Activated T-cell treated with anti-CD3 and anti-CD28 coated beads, Interleukin-2, amount 50 U/mL, for 4 hours (primary cell): ENCODE results near the gene RALGPS1. TPM values are rescaled to one million over a fixed set of nuclear protein-coding genes. Genes with fewer than 3 reads are reported as not detected.

Experiments
- ATAC-seq, 2 donors: fragments of 200-7000 bp; cut with Tn5 transposase; one replicate each; pipeline ENCODE4 v1.10.0; 2021
- DNase-seq: peaks from one replicate; pipeline ENCODE4 v3.0.0-alpha.2; 2020
- H3K27me3 Mint-ChIP-seq: one replicate; pipeline ENCODE4 v1.8.0; 2021; ENCODE audit warnings: low read depth, mixed read lengths
- H3K36me3 Mint-ChIP-seq: one replicate; pipeline ENCODE4 v1.8.0; 2022; ENCODE audit warnings: mixed read lengths; ENCODE audit not compliant: insufficient read depth
- H3K4me1 Mint-ChIP-seq: one replicate; pipeline ENCODE4 v1.8.0; 2021; ENCODE audit warnings: low read depth, mixed read lengths
- H3K4me3 Mint-ChIP-seq: one replicate; pipeline ENCODE4 v1.8.0; 2021; ENCODE audit warnings: mild to moderate bottlenecking, moderate library complexity, mixed read lengths
- H3K9me3 Mint-ChIP-seq: one replicate; pipeline ENCODE4 v1.8.0; 2021; ENCODE audit warnings: mixed read lengths
- total RNA-seq, 3 donors: library from RNA; stranded (reverse); gene quantifications; one replicate each; pipeline ENCODE4 v1.2.1, GENCODE V29; 2021

The RALGPS1 gene
- total RNA-seq, 3 donors from 2014 or later: 0.51 to 1.2 (median 1.1) TPM

DNA sequence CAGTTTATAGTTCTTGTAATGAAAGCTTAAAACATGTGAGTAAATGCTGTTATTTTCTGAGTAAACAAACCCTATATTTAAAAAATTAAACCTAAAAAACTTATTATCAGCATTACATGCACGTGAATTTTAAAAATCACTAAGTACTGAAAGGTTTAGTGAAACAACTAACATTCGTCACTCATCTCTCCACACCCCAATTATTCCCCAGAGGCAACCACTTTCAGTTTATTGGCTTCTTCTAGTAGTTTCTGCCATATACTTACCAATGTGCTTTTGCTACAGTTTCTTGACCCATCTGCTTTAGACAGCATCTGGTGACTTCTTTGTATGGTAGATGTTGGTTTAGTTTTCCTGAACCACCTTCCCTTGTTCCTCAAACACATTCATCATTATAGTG is 149.8 kb downstream of the RALGPS1 start:
- ATAC-seq (no peak), DNase-seq (no peak)
- no peaks in the 10 kb centered on the region for H3K9me3 Mint-ChIP-seq
- H3K4me3 Mint-ChIP-seq: no peak overlapping the region
- no peaks in the 10 kb centered on the region for H3K4me1 Mint-ChIP-seq
- H3K27me3 Mint-ChIP-seq: no peaks in the 10 kb centered on the region
- peaks cover 6% of the 10 kb centered on the region for H3K36me3 Mint-ChIP-seq

DNA sequence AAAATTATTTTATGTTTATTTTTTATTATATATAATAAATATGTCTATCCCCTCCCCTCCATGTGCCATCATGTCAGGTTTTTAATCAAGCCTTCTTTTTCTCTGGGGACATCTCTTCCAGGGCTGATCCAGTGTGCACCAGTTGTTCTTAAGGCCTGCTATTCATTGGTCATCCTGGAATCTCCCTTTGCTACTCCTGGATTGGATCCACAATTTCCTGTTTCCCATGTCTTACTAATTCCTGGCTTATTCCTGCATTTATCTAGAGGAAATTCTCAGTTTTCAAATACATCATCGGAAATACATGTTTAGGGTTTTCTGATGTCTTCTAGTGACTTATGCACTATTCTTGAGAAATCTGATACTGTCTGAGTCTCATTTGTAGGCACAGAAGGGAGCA is 151.0 kb downstream of the RALGPS1 start:
- DNase-seq: no peak
- Mint-ChIP-seq H3K9me3 (no peaks in the 10 kb centered on the region), H3K36me3 (peaks cover 6% of the 10 kb centered on the region), H3K27me3 (no peaks in the 10 kb centered on the region), H3K4me3 (no peak overlapping the region), H3K4me1 (no peaks in the 10 kb centered on the region)
- no peak for ATAC-seq

DNA sequence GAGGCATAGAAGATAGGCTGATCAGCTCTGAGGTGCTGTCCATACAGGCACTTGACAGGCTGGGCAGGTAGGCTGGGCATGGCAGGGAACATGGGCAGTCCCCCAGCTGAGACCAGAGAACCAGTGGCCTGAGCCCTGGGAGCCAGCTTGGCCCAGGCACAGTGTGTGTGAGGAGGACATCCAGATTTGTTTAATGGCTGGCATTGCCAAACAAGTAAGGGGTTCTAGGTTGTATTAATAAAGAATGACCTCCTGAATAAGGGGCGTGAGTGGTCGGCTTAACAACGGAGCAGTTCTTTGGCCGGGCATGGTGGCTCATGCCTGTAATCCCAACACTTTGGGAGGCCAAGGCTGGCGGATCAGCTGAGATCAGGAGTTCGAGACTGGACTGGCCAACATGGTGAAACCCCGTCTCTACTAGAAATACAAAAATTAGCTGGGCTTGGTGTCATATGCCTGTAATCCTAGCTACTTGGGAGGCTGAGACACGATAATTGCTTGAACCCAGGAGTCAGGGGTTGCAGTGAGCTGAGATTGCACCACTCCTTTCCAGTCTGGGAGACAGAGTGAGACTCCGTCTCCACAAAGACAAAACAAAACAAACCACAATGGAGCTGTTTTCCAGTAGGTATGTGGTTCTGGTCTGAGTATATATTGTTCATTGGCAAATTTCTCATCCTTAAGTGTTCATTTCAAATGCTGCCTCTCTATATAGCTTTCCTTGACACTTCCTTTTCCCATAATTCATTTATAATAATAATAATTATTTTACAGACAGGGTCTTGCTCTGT is 151.7 kb downstream of the RALGPS1 start:
- H3K9me3 Mint-ChIP-seq: no peaks in the 10 kb centered on the region
- ATAC-seq (no peak), DNase-seq (no peak)
- H3K4me3 Mint-ChIP-seq: no peak overlapping the region
- H3K27me3 Mint-ChIP-seq: no peaks in the 10 kb centered on the region
- H3K36me3 Mint-ChIP-seq: peaks cover 9% of the 10 kb centered on the region
- no peaks in the 10 kb centered on the region for H3K4me1 Mint-ChIP-seq

DNA sequence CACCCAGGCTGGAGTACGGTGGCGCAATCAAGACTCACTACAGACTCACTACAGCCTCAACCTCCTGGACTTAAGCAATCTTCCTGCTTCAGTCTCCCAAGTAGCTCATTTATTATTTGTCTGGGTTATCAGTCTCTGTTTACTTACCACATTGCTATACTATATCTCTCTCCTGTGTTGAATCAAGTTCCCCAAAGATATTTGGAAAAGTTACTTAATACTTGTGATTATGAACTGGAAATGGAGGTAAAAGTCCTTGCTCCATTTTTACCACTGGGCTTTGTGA is 152.2 kb downstream of the RALGPS1 start:
- H3K27me3 Mint-ChIP-seq: no peaks in the 10 kb centered on the region
- DNase-seq (no peak), ATAC-seq (no peak)
- H3K4me1 Mint-ChIP-seq: no peaks in the 10 kb centered on the region
- peaks cover 9% of the 10 kb centered on the region for H3K36me3 Mint-ChIP-seq
- no peak overlapping the region for H3K4me3 Mint-ChIP-seq
- H3K9me3 Mint-ChIP-seq: no peaks in the 10 kb centered on the region

- H3K36me3 Mint-ChIP-seq: peaks cover 14% of the 10 kb centered on the region
- H3K9me3 Mint-ChIP-seq: no peaks in the 10 kb centered on the region
- H3K27me3 Mint-ChIP-seq: no peaks in the 10 kb centered on the region
- ATAC-seq (no peak), DNase-seq (no peak)
- H3K4me3 Mint-ChIP-seq: no peak overlapping the region
- H3K4me1 Mint-ChIP-seq: no peaks in the 10 kb centered on the region
Observed at GRCh38 chr9:127067603-127068220, 153.1 kb downstream of the RALGPS1 start.

DNA sequence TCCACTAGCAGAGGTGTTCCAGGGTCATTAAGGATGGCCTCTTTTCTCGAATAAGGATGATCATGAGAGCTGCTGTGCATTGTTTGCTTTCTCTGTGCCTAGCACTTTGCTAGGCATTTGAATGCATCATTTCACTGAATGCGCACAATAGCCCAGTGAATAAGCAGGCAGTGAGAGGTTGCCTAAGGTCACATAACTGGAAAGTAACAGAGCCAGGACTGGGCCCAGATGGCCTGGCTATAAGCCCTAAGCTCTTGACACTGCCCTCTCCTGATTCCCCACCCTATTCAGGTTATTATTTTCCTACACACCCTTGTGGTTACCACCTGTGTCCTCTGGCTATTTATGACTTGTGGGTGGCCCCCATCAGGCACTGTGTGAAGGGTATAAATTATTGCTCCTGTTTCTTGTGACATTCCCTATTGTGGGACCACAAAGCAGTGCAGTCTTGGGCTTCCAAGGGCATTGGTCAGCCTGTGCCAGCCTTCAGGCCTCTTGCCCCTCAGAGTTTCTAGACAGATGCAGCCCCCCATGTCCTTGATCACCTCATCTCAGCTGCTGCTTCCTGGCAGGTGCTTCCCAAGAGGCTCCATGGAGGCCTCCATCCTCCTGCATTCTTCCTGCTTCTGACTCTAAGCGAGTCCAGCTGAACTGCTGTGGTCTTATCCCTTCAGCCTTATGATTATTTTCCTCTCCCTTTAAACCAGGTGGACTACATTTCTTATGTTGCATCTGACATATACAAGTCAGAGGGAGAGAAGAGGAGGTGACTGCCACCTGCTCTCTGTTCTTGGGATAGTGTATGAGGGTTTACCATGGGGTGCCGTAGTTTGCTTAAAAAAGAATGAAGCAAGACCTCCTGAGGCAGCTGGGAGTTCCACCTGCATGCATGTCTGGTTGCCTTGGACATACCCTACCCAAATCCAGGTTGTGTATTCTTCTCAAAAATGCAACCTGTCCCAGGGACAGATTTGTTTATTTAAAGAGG is 160.3 kb downstream of the RALGPS1 start:
- ATAC-seq (no peak), DNase-seq (no peak)
- H3K4me3 Mint-ChIP-seq: no peak overlapping the region
- H3K4me1 Mint-ChIP-seq: peaks cover 3% of the 10 kb centered on the region
- H3K36me3 Mint-ChIP-seq: peaks cover 25% of the 10 kb centered on the region
- H3K9me3 Mint-ChIP-seq: no peaks in the 10 kb centered on the region
- no peaks in the 10 kb centered on the region for H3K27me3 Mint-ChIP-seq

- Mint-ChIP-seq H3K4me1 (peaks cover 3% of the 10 kb centered on the region), H3K4me3 (no peak overlapping the region), H3K27me3 (no peaks in the 10 kb centered on the region), H3K9me3 (no peaks in the 10 kb centered on the region), H3K36me3 (peaks cover 25% of the 10 kb centered on the region)
- DNase-seq (no peak), ATAC-seq (no peak)
Observed at GRCh38 chr9:127075624-127076372, 161.2 kb downstream of the RALGPS1 start.

DNA sequence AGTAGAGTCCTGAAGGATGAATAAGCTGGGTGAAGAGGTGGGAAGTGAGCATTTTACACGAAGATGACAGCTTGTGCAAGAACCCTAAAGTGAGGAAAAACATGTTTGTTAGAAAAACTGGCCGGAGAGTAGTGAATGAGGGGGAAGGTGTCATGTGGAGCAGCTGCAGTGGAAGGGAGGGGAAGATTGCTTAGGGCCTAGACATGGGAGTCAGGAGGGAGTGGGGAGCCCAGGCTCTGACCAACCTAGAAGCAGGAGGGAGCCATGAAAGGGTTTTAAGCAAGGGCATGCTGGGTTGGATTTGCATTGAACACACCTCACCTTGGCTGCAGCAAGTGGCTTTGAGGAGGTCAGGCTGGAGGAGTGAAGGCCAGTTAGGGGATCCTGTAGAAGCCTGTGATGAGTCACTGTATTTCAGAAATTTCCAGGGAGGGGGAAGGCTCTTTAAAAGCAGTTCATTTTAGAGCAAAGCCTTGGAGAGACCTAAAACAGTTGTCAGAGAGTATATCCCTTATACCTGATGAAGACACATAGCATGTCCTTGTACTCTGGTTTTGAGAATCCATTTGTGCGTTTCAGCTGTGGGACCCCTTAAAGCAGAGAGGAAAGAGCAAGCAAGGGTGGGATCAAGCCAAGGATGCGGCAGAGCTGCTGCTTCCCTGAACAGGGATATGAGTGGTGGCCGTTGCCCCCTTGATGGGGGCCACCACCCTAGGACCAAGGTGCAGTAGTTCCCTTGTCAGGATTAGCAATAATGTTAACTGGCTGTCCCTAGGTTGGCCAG is 162.5 kb downstream of the RALGPS1 start:
- no peak for ATAC-seq
- H3K9me3 Mint-ChIP-seq: no peaks in the 10 kb centered on the region

GRCh38 chr9:127077644-127077946 is 163.0 kb downstream of the RALGPS1 start:
- H3K27me3 Mint-ChIP-seq: no peaks in the 10 kb centered on the region
- H3K9me3 Mint-ChIP-seq: no peaks in the 10 kb centered on the region
- H3K36me3 Mint-ChIP-seq: peaks cover 16% of the 10 kb centered on the region
- peaks cover 3% of the 10 kb centered on the region for H3K4me1 Mint-ChIP-seq
- no peak for DNase-seq
- no peak for ATAC-seq
- no peak overlapping the region for H3K4me3 Mint-ChIP-seq

More for the DNA sequence above, 162.5 kb downstream of the RALGPS1 start:
- H3K4me1 Mint-ChIP-seq: peaks cover 3% of the 10 kb centered on the region
- no peak overlapping the region for H3K4me3 Mint-ChIP-seq
- H3K27me3 Mint-ChIP-seq: no peaks in the 10 kb centered on the region
- DNase-seq: no peak
- peaks cover 19% of the 10 kb centered on the region for H3K36me3 Mint-ChIP-seq

GRCh38 chr9:127078336-127078735 is 163.8 kb downstream of the RALGPS1 start:
- Mint-ChIP-seq H3K36me3 (peaks cover 16% of the 10 kb centered on the region), H3K4me3 (no peak overlapping the region), H3K27me3 (no peaks in the 10 kb centered on the region), H3K9me3 (no peaks in the 10 kb centered on the region), H3K4me1 (peaks cover 3% of the 10 kb centered on the region)
- no peak for ATAC-seq
- DNase-seq: no peak

DNA sequence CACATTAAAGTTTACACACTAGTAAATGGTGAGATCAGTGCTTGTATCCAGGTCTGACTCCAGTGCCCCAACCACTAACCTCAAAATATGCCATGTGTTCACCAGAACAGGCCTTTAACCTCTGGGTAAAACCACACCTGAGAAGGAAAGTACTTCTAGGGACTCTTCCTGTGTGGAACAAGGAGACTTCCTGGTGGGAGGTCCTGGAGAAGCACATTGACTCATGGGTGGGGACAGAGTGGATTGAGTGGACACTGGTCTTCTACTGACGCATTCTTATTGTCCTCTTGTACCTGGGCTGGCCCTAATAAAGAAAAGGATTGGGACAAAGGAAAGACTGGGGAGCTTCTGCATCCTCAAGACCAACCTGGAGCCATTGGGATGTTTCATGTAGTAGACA is 164.4 kb downstream of the RALGPS1 start:
- Mint-ChIP-seq H3K36me3 (peaks cover 16% of the 10 kb centered on the region), H3K27me3 (no peaks in the 10 kb centered on the region), H3K9me3 (no peaks in the 10 kb centered on the region), H3K4me3 (no peak overlapping the region), H3K4me1 (peaks cover 3% of the 10 kb centered on the region)
- ATAC-seq (no peak), DNase-seq (no peak)

DNA sequence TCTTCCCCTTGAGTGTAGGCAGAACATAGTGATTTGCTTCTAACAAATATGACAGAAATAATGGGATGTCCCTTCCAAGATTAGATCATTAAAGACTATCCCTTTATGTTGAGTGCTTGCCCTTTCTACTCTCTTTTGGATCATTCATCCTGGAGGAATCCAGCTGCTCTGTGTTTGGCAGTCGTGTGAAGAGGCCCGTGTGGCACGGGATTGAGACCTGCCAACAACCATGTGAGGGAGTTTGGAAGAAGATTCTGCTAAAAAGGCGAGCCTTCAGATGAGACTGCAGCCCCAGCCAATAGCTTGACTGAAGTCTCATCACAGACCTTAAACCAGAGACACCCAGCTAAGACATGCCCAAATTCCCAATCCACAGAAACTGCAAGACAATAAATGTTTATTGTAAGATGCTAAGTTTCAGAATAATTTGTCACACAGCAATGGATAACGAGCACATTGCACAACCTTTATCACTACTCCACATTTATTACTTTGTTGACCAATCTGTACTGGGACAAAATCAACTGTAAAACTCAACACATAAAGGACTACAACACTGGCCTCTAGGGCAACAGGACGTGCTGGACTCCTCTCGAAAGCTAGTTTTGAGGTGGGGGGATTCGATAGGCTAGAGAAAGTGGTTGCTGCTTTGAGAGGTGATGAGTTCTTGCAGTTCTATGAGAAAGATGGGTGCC is 165.0 kb downstream of the RALGPS1 start:
- no peak for ATAC-seq
- peaks cover 13% of the 10 kb centered on the region for H3K36me3 Mint-ChIP-seq
- H3K9me3 Mint-ChIP-seq: no peaks in the 10 kb centered on the region
- no peak overlapping the region for H3K4me3 Mint-ChIP-seq
- no peak for DNase-seq
- no peaks in the 10 kb centered on the region for H3K27me3 Mint-ChIP-seq
- H3K4me1 Mint-ChIP-seq: peaks cover 7% of the 10 kb centered on the region
